Inflammatory macrophage (primary cell): ENCODE data around the gene TNFRSF1B.

ENCODE experiments used
- DNase-seq, 2 donors: peaks; one replicate each; pipeline ENCODE4 v3.0.0-alpha.2; 2020 to 2022
- total RNA-seq, 18 experiments: gene quantifications; one replicate each; lab custom pipeline; 2026; ENCODE audit warnings: mixed read lengths in 6 of 18, inconsistent platforms in 2 of 18; lab: John Stamatoyannopoulos, UW

The TNFRSF1B gene
- 154 to 515 (median 255) reads per million in 18 experiments for total RNA-seq

DNA sequence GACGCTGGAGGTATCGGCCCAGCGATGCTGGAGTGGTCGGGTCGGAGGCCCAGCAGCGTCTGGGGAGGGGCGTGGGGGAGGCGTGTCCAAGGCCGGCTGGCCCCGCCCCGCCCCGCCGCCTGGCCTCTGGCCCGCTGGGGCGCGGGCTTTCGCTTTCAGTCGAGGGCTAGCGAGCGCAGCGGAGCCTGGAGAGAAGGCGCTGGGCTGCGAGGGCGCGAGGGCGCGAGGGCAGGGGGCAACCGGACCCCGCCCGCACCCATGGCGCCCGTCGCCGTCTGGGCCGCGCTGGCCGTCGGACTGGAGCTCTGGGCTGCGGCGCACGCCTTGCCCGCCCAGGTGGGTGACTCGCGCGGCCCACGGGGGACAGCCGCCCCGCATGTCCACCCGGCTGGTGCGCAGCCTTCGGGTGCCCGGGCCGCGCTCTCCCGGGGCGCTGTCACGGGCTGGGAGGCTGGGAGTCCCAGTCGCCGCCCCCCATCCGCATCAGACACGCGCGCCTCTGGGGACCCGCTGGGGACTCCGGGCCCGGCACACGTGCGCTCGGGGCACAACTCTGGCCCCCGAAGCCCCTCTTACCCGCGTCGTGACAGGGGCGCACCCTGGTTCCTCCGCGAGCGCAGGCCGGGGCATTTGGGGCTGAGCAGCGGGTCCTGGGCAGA is at the start of gene TNFRSF1B:
TSS of gene TNFRSF1B (plus strand) at position 158 of the 659 bp plus-strand sequence. CDS start at position 259, 101 bp downstream.
- DNase-seq, result peak; percentile 67 to 76

DNA sequence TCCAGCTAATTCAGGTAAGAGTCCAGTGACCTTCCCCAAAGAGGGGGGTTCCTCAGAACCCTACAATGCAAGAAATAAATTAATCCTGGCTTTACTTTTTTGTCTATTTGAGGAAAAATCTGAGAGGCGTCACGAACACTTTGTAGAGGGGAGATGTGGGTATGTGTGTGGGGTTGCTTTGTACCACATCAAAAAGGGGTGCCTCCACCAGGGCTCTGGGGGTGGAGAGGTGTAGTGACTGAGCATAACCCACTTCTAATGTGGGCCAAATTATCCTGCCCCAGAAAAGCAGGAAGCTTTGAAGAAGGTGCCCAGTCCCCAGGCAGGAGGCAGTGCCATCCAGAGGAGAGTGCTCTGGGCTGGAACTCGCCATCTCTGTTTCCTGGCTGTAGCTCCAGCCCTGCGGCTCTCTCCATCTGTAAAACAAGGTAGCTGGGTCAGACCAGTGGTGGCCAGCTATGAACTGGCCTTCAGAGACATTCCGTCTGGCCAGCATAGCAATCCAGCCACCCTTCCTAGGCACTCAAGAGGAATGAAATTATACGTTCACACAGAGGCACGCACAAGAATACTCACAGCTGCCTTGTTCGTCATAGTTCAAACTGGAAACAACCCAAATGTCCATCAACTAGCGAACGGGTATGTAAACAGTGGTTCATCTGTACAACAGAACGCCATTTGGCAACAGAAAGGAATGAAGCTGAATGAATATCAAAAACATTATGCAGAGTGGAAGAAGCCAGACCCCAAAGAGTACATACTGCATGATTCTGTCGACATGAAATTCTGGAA is 45.4 kb upstream of the TNFRSF1B start:
- DNase-seq, result no peak

GRCh38 chr1:12123172-12123571 is 43.6 kb upstream of the TNFRSF1B start:
- no peak for DNase-seq

DNA sequence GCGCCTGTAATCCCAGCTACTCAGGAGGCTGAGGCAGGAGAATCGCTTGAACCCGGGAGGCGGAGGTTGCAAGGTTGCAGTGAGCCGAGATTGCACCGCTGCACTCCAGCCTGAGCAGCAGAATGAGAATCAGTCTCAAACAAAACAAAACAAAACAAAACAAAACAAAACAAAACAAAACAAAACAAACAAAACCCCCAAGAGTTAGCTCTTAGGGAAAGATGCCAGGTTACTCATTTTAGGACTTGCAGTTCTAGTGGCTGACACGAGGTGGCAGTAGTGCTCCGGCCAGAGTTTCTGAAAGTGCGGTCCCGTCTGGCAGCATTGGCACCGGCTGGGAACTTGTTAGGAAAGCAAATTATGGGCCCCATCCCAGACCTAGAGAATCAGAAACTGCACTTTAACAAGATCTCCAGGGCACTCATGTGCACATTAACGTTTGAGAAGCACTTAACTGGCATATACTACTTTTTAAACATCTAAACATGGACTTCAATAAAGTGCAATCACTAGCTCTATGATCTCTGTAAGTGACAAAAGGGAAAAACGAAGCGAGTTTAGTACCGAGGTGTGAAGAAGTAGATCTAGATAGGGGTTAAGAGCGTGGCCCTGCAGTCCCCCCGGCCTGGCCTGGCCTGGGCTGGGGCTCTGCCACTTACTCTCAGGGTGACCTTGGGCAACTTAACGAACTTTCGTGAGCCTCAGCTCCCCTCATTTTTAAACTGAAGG is 41.9 kb upstream of the TNFRSF1B start:
- DNase-seq, result peak; percentile 83 to 84

DNA sequence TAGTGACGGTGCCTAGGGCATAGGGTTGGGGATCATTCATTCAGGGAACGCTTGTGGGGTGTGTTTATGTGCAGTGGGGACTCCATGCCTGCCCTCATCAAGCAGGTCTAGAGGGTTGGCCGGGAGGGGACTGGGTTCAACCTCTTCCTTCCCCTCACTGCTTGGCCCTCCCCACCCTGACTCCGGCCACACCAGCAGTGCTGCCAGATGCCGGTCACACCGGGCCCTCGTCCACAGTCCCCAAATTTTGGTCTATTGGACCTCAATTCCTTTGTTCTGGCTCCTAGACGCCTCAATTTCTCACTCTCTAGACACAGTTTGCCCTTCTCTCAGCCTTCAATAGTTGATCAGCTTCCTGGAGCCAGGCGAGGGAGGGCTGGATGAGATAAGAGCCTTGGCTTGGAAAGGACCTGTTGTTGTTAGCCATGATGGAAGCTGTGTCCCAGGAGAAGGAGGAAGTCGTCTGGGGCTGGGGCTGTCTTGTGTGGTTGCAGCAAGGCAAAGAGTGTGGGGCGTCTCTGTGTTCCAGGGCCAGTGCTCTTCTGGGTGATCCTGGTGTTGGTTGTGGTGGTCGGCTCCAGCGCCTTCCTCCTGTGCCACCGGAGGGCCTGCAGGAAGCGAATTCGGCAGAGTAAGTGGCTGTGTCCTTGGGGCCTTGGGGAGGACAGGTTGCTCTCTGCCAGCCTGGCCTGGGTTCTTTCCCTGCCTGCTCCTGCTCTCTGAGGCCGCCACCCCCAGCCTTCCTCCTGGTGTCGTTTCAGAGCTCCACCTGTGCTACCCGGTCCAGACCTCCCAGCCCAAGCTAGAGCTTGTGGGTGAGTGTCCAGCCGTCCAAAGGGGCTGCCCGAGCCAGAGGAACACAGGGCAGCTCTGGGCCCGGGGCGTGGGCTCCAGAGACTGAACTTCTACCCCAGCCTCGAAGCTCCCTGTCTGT is 41.1 kb upstream of the TNFRSF1B start:
- peak; percentile 20 to 60 for DNase-seq

DNA sequence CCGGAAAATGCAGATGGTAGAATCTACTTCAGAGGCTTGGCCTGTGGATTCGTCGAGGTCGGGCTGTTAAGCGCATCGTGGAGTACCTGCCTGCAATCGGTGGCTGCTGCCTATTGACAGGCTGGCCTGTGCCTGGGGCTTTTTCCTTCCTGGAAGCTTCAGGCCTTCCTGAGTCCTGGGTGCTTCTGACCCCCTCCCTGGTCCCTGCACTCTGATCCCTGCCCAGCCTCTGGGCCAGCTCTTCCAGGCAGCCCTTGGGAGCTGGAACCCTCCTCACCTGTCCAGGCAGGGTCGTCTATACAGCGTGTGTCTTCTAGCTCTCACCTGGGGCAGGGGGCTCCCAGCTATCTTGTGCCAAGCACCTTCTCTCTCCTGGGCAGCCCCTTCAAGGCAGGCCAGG is 40.0 kb upstream of the TNFRSF1B start:
- DNase-seq, result no peak

DNA sequence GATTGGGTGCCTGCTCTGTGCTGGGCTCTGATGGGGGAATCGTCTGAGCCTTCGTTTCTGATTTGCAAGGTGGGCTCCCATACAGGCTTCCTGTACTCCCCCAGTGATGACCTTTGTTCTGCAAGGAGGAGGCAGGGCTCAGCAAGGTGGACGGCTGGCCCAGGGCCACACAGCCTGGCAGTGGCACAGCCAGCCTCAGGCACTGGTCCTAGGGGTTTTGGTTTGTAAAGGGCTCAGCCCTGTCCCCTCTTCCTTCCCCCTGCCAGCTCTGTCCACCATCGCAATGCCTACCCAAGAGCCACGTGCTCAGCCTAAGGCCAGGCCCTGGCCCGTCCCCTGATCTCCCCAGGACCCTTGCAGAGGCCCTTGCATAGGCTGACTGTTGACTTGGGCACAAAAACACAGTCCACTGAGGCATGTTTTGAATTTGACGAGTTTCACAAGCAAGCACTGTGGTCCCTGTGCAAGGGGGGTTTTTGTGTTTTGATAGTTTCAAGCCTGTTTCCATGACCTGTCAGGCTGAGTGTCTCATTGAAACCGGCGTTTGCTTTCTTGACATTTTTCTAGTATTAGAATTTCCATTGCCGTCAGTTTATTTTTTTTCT is 39.5 kb upstream of the TNFRSF1B start:
- DNase-seq, result no peak

DNA sequence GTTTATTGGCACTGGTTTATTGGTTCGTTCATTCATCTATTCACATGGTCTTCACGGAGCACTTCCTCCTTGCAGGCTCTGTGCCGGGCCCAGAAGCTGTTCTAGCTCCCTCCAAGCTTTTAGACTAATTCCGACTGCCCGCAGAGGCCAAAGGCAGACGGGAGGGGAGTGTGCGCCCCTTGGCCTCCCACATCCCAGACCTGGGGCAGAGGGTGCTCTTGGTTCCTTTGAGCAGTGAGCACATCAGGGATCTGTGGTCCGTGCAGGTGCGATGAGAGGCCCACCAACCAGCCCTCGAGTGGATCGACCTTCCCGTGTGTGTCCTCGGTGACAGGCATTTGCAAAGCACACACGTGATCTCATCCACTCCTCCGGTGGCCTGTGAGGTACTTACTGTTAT is 38.7 kb upstream of the TNFRSF1B start:
- DNase-seq, result no peak

DNA sequence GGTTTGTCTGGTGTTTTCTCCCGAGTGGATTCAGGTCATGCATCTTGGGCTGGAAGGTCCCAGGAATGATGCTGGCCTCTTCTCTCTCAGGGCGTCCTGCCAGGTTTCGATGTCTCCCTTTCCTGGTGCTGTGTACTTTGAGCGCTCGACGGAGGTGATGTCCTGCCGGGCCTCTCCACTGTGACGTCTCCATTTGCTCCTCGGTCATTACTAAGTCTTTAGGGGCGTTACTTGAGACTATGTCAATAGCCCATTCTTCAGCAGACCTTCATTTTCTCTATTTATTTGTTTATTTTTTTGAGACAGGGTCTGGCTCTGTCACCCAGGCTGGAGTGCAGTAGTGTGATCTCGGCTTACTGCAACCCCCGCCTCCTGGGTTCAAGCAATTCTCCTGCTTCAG is 37.2 kb upstream of the TNFRSF1B start:
- DNase-seq, result no peak

DNA sequence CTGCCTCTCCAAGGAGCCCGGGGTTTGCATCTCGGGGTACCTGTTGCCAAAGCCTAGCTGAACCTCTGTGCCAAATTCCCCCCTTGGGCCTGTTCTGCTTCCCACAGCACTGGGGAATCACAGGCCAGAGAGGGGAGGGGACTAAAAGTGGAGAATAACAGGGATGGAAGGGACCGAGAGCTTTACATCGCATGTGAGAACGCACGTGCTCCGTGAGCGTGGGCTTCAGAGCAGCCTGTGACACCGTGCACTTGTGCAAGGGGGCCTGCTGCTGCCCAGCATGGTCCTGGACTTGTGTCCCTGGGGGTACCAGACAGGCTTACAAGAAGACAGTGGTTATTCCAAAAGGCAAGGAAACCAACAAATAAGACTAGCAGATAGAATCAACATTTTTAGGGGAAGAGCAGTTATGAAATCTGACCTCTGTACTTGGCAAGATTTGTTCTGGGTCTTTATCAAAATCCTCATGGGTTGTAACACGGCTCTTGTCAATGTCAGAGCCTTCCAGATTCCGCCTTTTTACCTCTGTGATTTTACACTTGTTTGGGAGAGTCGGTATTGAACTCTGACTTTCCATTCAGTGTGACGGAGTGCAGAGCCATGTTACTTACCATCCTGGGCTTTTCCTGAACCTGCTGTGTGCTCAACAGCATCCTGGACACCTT is 36.2 kb upstream of the TNFRSF1B start:
- DNase-seq, result no peak

DNA sequence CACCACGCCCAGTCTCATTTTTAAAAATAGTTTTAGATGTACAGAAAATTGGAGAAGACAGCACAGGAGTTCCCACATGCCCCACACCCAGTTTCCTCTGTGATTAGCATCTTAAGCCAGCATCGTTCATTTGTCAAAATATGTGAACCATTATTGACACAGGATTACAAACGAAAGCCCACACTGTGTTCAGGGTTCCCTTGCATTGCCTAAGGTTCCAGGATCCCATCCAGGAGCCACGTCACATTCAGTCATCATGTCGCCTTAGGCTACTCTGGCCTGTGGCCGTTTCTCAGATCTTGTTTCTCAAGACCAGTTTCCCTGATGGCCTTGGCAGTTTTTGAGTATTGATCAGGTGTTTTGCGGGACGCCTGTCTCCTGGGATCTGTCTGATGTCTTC is 34.7 kb upstream of the TNFRSF1B start:
- peak; percentile 38 to 44 for DNase-seq

DNA sequence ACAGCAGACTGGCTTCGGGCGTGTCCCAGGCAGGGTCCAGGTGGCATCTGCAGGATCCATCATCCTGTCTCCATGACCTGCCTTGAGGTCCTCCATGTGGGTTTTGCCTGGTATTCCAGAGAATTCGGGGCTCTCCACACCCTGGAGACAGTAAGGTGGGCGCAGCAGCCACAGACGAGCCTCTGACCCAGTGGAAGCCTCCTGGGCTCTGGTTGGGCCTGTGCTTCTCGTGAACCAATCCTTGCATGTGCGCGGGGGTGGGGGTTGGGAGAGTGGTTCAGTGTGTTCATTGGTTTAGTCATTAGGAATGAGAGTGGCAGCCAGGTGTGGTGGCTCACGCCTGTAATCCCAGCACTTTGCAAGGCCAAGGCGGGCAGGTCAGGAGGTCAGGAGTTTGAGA is 32.1 kb upstream of the TNFRSF1B start:
- DNase-seq, result no peak

- DNase-seq, result no peak
Observed at GRCh38 chr1:12135612-12136011, 31.2 kb upstream of the TNFRSF1B start.

DNA sequence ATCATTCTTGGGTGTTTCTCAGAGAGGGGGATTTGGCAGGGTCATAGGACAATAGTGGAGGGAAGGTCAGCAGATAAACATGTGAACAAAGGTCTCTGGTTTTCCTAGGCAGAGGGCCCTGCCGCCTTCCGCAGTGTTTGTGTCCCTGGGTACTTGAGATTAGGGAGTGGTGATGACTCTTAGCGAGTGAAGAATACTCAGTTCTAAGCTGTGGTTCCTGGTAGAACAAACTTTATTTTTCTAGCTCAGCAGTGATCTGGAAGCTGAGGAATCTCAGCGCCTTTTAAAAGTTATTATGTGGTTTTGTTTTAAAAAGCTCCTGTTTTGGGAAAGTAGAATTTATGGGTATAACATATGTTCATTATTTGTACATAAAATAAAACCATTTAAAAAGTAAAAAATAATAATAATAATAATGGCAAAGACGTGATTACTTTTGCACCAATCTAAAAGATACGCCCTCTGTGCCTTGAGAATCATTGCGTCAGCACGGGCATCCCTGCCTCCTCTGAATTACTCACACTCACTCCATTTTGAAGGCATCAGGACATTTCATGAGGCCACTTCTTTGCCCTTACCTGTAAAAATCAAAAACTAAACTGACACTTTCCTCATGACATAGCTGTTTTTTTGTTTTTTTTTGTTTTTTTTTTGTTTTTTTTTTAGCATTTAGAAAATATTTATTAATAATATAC is 29.7 kb upstream of the TNFRSF1B start:
- no peak for DNase-seq

DNA sequence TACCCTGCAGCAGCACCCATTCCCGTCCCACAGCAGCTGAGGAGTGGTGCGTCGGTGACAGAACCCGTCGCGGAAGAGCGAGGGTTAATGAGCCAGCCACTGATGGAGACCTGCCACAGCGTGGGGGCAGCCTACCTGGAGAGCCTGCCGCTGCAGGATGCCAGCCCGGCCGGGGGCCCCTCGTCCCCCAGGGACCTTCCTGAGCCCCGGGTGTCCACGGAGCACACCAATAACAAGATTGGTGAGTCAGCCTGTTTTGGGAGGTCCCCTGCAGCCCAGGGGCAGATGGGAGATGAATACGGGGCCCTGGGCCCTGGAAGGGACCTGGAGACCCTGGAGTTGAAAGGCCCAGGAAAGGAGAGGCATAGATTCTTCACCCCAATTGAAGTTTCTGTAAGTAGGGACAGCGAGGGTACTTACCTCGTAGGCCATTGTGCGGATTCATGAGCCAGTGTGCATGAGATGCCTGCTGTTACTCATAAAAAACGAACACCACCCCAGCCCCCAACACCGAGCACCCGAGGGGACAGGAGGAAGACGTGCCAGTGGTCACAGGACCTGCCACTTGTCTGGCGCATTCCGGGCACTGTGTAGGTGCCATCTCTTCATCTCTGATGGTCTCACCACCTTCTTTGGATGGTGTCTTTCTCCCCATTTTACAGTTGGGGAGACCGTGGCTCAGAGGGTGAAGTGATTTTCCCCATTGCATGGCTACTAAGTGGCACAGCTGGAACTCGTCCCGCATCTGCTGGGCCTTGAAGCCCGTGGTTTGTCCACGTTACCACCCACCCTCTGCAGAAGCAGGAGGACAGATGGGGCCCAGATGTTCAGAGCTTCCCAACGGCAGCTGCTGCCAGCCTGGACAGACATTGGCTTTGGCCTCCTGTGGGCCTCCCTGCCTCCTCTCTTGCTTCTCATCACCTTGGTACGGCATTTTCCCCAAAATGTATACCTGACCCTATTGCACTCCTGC is 28.3 kb upstream of the TNFRSF1B start:
- DNase-seq, result no peak

- DNase-seq, result no peak
Observed at GRCh38 chr1:12140016-12140415, 26.8 kb upstream of the TNFRSF1B start.

DNA sequence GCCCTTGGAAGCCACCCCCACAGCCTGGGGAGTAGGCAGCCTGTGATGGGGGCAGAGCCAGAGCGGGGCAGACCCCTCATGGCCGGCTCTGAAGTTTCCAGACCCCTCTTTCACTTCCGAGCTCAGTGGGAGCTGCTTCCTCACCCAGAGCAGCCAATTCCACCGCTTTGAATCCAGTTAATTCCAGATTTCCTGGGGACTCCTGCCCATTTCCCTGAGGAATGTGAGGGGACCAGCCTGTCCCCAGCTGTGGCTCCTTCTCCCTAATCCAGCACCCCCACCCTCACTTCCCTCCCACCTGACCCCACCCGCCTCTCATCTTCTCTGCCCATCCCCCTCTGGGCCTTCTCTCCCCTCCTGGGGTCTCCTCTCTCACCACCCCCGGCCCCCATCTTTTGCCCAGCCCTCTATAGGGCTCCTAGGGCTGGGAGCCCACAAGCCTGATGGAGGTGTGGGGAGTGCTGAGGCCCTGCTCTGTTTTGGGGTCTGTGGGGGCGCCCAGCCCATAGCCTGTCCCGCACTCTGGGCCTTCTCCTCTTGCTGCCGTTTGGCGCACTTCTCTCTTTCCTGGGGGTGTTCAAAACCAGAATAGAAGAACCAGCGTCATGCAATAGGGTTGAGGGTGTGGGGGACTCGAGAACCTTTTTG is 26.2 kb upstream of the TNFRSF1B start:
- no peak for DNase-seq

- peak in 1 of 2 donors; percentile 21 for DNase-seq
Observed at GRCh38 chr1:12141163-12141850, 25.5 kb upstream of the TNFRSF1B start.
